ENCODE measurements around the gene IPO4.

Gene IPO4

DNA sequence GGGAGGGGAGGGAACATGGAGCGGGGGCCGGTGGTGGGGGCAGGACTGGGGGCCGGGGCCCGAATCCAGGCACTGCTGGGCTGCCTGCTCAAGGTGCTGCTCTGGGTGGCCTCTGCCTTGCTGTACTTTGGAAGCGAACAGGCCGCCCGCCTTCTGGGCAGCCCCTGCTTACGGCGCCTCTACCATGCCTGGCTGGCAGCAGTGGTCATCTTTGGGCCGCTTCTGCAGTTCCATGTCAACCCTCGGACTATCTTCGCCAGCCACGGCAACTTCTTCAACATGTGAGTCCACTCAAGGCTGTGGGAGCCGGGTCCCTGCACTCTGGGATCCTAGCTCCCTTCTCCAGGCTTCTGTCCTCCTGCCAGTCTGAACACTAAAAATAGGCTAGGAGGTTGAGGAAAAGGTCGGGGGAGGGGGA is 57.1 kb downstream of the IPO4 start:
- no peak for DNase-seq (ENCODE audit: low read depth)

DNA sequence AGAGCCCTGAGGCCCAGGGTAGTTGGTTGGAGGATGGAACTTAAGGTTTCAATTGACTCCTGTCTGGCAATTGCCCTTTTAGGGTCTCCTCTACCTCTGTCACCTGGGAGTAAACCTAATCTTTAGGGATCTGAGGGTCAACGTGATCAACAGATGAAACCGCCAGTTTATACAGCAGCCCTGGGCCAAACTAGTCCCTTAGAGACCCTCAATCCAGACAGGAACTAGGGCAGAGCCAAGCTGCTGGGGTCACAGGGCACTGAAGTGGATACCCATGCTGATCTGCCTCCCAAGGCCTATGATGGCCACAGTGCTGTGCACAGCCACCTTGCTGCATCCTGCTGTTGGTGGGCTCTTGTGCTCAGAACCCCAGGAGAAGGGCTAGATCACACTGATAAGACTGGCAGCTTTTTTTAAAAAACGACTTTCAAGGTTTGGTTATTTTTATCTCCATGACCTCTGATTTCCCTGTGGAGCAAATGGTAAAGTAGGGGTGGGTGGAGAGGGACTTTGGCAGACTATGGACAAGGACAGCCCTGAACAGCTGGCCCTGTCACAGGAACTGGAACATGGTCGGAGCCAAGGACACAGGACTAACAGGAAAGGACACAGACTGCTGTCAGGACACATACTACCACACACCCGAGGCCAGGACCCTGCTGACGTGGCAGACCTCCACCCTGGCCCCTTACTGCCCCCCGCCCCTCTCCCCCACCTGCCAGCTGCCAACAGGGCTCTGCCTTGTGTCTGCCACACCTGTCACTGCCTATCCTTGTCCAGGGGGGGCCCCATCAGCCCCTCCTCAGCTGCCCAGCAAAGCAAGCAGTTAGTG is 57.7 kb downstream of the IPO4 start:
- no peak for DNase-seq (ENCODE audit: low read depth)

DNA sequence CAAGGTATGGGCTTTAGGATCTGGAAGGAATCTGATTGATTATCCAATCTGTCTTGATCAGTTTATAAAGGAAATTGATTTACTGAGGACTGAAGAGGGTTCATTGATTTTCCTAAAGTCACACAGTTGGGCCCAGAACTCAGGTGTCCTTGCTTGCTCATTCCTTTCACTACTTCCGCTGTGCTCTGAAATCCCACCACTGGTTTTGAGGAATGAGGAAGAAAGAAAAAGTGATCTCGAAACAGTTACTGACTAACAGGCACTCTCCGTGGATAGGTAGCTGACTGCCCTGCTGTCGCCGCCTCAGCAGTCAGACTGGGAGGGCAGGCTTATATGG is 58.3 kb downstream of the IPO4 start, which contains the start of gene FITM1:
FITM1 (plus strand) TSS at position 280 of the 337 bp plus-strand sequence. CDS start 905 bp downstream, outside the sequence.
- no peak for DNase-seq (ENCODE audit: low read depth)

Measured in activated T-cell treated with anti-CD3 and anti-CD28 coated beads for 1 hour (primary cell).